Measurements from ENCODE around the gene PRSS36. TPM values are rescaled to one million over a fixed set of nuclear protein-coding genes. Genes with fewer than 3 reads are reported as not detected.

Gene PRSS36
- total RNA-seq, 4 donors from 2014 or later, result 2.6 to 11.3 (median 8.3) TPM

DNA sequence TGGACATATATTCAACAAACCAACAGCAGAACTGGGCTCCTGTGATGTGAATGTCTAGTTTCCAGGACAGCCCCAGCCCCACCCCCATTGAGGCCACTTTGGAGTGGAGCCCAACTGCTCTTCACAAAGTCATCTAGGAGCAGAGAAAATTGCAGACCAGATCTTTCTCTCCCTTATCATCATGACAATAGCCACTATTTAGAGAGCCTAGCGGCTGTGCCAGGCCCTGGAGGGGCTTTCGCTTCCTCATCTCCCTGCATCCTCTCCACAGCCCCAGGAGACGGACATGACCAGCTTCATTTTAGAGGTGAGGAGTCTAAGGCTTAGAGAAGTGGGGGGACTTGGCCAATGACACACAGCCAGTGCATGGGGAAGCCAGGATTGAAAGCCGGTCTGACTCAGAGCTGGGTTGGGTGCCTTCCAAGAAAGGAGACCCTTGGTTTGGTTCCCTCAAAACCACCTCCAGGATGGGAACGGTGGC lies 15.7 kb downstream of the PRSS36 start:
- TF ChIP-seq, protein P1, sequence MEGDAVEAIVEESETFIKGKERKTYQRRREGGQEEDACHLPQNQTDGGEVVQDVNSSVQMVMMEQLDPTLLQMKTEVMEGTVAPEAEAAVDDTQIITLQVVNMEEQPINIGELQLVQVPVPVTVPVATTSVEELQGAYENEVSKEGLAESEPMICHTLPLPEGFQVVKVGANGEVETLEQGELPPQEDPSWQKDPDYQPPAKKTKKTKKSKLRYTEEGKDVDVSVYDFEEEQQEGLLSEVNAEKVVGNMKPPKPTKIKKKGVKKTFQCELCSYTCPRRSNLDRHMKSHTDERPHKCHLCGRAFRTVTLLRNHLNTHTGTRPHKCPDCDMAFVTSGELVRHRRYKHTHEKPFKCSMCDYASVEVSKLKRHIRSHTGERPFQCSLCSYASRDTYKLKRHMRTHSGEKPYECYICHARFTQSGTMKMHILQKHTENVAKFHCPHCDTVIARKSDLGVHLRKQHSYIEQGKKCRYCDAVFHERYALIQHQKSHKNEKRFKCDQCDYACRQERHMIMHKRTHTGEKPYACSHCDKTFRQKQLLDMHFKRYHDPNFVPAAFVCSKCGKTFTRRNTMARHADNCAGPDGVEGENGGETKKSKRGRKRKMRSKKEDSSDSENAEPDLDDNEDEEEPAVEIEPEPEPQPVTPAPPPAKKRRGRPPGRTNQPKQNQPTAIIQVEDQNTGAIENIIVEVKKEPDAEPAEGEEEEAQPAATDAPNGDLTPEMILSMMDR (IDR thresholded peaks at IDR 0.05; ENCODE audit: low read depth), result no peak

DNA sequence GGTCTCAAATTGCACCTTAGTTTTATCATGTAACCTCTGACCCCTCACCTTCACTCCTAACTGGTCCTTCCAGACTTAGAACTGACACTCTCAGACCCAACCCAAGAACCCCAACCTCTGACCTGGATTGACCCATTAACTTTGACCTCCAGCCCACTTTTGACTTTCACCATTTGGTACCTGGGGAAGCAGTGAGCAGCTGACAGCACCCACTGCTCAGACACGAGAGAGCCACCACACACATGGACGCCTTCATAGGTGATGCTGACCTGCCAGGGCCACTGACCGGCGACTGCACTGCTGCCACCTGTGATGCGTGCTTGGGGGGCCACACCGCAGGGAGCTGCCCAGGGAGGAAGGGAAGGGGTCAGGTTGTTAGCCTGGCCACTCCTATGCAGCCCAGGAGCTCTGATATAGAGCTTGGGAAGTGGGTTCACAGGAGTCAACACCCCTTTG lies 16.8 kb downstream of the PRSS36 start:
- TF ChIP-seq, protein P1 (IDR thresholded peaks at IDR 0.05; ENCODE audit: low read depth), result no peak

DNA sequence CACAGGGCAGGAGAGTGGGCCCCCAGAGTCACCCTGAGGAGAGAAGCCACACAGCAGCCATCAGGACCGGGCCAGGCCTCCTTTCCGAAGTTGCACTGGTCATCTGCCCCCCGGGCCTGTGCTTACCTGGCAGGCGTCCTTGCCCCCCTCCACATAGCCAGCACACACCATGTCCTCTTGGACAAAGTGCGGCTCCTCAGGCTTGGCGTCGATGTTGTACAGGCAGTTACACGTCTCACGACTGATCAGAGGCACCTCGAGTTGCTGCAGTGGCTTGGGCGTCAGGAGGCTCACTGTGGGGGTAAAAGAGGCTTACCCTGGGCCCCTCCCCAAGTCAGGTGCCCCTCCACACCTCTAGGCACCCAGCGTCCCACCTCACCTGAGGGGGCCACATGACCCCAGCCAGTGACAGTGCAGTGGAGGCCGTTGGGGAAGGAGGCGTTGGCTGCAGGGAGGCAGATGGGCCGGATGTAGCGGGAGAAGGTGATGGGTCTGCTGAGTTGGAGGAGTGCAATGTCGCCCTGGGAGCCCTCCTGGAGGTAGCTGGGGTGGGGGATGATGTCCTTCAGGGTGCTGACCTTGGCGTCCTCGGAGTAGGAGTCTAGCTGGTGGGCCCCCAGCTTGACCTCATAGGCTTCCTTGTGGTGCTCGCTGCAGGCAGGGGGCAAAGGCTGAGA lies 17.4 kb downstream of the PRSS36 start:
- TF ChIP-seq, protein P1 (IDR thresholded peaks at IDR 0.05; ENCODE audit: low read depth), result no peak

DNA sequence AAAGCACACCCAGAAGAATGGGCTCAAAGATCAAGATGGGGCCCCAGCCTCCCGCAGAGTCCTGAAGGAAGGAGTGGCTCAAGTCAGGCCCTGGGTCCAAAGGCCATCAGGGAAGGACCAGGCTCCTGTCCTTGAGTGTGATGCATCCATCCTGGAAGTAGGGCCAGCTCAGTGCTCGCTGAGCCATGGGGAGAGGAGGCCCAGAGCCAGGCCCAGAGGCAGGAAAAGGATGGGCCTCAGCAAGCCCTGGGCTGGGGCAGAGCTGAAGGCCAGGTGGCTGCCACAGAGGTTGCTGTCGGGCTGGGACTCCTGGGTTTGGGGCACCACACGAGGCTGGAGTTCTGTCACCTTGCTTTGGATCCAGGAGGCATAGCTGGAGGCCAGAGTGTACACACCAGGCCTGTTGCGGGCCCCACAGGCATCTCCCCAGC lies 18.0 kb downstream of the PRSS36 start:
- TF ChIP-seq, protein P1 (IDR thresholded peaks at IDR 0.05; ENCODE audit: low read depth), result no peak

DNA sequence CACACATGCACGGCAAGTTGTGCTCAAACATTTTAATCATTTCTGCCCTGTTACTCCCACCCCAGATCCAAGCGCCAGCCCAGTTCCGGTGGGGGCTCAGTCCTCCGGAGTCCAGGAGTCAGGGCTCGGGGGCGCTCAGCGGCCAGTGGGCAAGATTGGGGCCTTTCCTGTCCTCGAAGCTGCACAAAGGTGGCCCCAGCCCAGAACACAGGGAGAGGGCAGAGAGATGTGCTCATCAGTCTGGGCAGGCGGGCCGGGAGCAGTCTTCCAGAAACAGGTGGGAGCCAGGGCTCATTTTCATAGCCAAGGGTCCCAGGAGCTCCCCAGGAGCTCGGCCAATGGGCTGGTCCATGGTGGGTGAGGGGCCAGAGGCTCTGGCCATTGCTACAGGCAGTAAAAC lies 18.4 kb downstream of the PRSS36 start:
- TF ChIP-seq, protein P1 (IDR thresholded peaks at IDR 0.05; ENCODE audit: low read depth), result no peak

DNA sequence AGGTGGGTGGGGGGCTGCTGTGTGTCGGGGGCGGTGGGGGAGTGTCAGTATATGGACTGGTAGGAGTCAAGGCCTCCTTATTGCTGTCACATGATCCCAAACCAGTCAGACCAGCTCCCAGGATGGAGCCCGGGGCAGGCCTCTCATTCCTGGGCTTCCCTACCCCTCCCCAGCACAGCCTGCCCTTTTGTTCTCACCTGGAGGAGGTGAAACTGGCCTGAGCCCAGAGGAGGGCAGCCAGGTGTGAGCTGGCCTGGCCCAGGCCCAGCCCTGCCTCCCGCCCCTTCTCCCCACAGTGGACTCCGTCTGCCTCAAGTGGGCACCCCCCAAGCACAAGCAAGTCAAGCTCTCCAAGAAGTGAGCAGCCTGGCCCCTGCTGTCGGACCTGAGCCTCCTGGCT lies 19.0 kb downstream of the PRSS36 start:
- TF ChIP-seq, protein P1 (IDR thresholded peaks at IDR 0.05; ENCODE audit: low read depth), result no peak

DNA sequence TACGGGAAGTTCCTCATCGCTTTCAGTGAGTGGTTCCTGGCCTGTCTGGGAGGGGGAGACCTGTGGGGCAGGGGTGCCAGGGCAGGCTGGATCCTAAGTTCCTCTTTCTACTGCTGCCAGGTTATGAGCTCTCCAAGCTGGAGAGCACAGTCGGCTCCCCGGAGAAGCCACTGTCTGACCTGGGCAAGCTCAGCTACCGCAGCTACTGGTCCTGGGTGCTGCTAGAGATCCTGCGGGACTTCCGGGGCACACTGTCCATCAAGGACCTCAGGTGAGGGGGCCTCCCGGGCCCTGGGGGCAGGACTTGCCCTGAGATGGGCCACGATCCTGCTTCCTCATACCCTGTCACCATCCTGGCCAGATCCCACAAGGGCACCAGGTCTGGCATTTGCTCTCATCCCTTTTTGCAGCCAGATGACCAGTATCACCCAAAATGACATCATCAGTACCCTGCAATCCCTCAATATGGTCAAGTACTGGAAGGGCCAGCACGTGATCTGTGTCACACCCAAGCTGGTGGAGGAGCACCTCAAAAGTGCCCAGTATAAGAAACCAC lies 19.5 kb downstream of the PRSS36 start:
- TF ChIP-seq, protein P1 (IDR thresholded peaks at IDR 0.05; ENCODE audit: low read depth), result no peak
